Measurements from ENCODE around the gene ZBTB20. TPM values are rescaled to one million over a fixed set of nuclear protein-coding genes. Genes with fewer than 3 reads are reported as not detected.
A peak's percentile ranks its signal among the peaks of the same experiment; 100 is the strongest.

Gene ZBTB20
- total RNA-seq, 1 donor from 2014 or later: 21.4 TPM

- no peaks in the 10 kb centered on the region for H3K36me3 ChIP-seq (ENCODE audit: insufficient read depth, low read length)
- H3K27me3 ChIP-seq (ENCODE audit: insufficient read depth, low read length): no peaks in the 10 kb centered on the region
- DNase-seq (ENCODE audit: low read depth): no peak
- no peak overlapping the region for H3K27ac ChIP-seq (ENCODE audit: low read depth, low read length)
- H3K4me1 ChIP-seq (ENCODE audit: insufficient read depth, low read length): peaks cover 23% of the 10 kb centered on the region
- peaks cover 66% of the 10 kb centered on the region for H3K79me2 ChIP-seq (ENCODE audit: insufficient read depth, low read length)
- Mint-ChIP-seq H3K36me3 (ENCODE audit: low read depth, unreplicated experiment) (no peaks in the 10 kb centered on the region), H3K27ac (ENCODE audit: unreplicated experiment) (peak overlapping the region; percentile 8), H3K9me3 (ENCODE audit: unreplicated experiment) (no peaks in the 10 kb centered on the region), H3K4me1 (ENCODE audit: low read depth, unreplicated experiment) (peaks cover 26% of the 10 kb centered on the region), H3K27me3 (ENCODE audit: low read depth, unreplicated experiment) (no peaks in the 10 kb centered on the region), H3K4me3 (ENCODE audit: unreplicated experiment) (no peak overlapping the region)
- FAIRE-seq: no peak
- H2AFZ ChIP-seq (ENCODE audit: low read depth, low read length): no peak overlapping the region
- H3K4me3 ChIP-seq (ENCODE audit: insufficient read depth, low read depth, low read length): peak overlapping the region; percentile 31
- H3K9me3 ChIP-seq (ENCODE audit: insufficient read depth, low read depth, low read length): no peaks in the 10 kb centered on the region
- peaks cover 17% of the 10 kb centered on the region for H4K20me1 ChIP-seq (ENCODE audit: insufficient read depth, low read length)
- H3K4me2 ChIP-seq (ENCODE audit: low read length): peak overlapping the region; percentile 80
- no peak for TF ChIP-seq CTCF (IDR thresholded peaks at IDR 0.05; ENCODE audit: insufficient read depth, low read depth, low read length)
- TF ChIP-seq EZH2 (IDR thresholded peaks at IDR 0.05; ENCODE audit: insufficient read depth, low read length): no peak
- peak overlapping the region; percentile 66 for H3K9ac ChIP-seq (ENCODE audit: low read length)
Observed at GRCh38 chr3:114451051-114451451, 696.0 kb downstream of the ZBTB20 start.

DNA sequence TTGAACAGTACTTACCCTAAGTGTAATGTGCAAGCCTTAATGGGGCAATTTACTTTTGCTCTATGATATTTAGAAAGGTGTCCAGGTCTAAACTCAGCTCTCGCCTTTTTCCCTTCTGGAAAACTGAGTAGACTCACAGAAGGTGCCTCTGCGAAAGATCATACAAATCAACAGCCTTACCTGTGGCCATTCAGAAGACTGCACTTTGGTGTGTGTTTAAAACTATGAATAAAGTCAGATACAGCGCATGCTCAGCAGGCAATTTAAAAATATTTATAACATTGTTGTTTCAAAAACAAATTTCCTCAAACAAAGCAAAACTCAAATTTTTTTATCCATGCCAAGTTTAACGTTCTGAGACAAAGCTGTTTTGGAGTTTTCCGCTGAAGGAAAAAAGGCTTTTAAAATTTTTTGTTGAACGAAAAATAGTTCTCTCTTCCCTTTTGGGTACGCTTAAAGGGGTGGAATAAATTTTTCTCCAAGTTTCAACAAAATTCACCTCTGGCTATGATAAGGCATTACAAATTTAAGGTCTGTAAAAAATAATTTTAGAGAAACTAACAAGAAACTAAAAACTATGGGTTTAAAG is 697.0 kb downstream of the ZBTB20 start:
- Histone ChIP-seq H3K27me3 (ENCODE audit: insufficient read depth, low read length) (no peaks in the 10 kb centered on the region), H3K4me1 (ENCODE audit: insufficient read depth, low read length) (peaks cover 23% of the 10 kb centered on the region), H3K9ac (ENCODE audit: low read length) (peak overlapping the region; percentile 55), H4K20me1 (ENCODE audit: insufficient read depth, low read length) (peaks cover 10% of the 10 kb centered on the region), H3K4me2 (ENCODE audit: low read length) (peak overlapping the region; percentile 80), H2AFZ (ENCODE audit: low read depth, low read length) (no peak overlapping the region), H3K79me2 (ENCODE audit: insufficient read depth, low read length) (peaks cover 71% of the 10 kb centered on the region), H3K36me3 (ENCODE audit: insufficient read depth, low read length) (no peaks in the 10 kb centered on the region), H3K9me3 (ENCODE audit: insufficient read depth, low read depth, low read length) (no peaks in the 10 kb centered on the region), H3K27ac (ENCODE audit: low read depth, low read length) (peak overlapping the region; percentile 17), H3K4me3 (ENCODE audit: insufficient read depth, low read depth, low read length) (peak overlapping the region; percentile 37)
- Mint-ChIP-seq H3K9me3 (ENCODE audit: unreplicated experiment) (no peaks in the 10 kb centered on the region), H3K4me1 (ENCODE audit: low read depth, unreplicated experiment) (peaks cover 29% of the 10 kb centered on the region), H3K27me3 (ENCODE audit: low read depth, unreplicated experiment) (no peaks in the 10 kb centered on the region), H3K36me3 (ENCODE audit: low read depth, unreplicated experiment) (no peaks in the 10 kb centered on the region), H3K4me3 (ENCODE audit: unreplicated experiment) (no peak overlapping the region), H3K27ac (ENCODE audit: unreplicated experiment) (no peak overlapping the region)
- DNase-seq (ENCODE audit: low read depth) (no peak), FAIRE-seq (no peak)
- no peak for TF ChIP-seq EZH2 (IDR thresholded peaks at IDR 0.05; ENCODE audit: insufficient read depth, low read length)
- no peak for TF ChIP-seq CTCF (IDR thresholded peaks at IDR 0.05; ENCODE audit: insufficient read depth, low read depth, low read length)

DNA sequence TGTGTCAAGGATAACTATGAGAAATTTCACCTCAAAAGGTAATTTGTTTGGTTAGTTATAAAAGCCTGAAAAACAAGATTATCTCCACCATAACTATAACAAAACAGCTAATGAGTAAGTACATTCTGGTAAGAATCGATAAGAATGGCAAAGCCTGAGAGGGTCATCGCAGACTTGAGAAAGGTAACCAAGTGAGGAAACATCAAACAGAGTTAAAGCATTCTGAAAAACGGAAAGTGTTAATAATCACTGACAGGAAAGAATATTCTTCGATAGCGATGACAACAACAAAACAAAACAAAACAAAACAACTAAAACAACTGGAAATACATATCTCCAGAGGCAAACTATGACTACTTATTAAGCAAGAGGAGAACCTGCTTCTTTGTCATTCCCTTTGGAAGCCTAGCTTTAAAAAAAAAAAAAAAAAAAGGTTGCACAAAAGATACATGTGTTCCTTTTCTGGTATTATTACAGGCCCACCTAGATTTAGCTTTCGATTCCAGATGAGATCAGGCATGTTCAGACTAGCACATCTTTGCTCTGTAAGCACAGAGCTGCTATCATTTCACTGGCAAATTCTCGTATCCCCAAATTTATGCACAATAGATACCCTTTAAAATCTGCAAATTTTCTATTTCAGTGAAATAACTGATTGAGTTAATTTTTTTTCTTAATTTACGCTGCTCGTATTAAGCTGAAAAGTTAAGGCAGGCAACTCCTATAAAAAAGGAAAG is 697.6 kb downstream of the ZBTB20 start:
- no peak for FAIRE-seq
- H3K36me3 Mint-ChIP-seq (ENCODE audit: low read depth, unreplicated experiment): no peaks in the 10 kb centered on the region
- Histone ChIP-seq H3K9me3 (ENCODE audit: insufficient read depth, low read depth, low read length) (no peaks in the 10 kb centered on the region), H3K9ac (ENCODE audit: low read length) (peak overlapping the region; percentile 55), H4K20me1 (ENCODE audit: insufficient read depth, low read length) (peaks cover 9% of the 10 kb centered on the region), H3K36me3 (ENCODE audit: insufficient read depth, low read length) (no peaks in the 10 kb centered on the region), H2AFZ (ENCODE audit: low read depth, low read length) (no peak overlapping the region), H3K79me2 (ENCODE audit: insufficient read depth, low read length) (peaks cover 74% of the 10 kb centered on the region), H3K27ac (ENCODE audit: low read depth, low read length) (peak overlapping the region; percentile 17), H3K27me3 (ENCODE audit: insufficient read depth, low read length) (no peaks in the 10 kb centered on the region), H3K4me3 (ENCODE audit: insufficient read depth, low read depth, low read length) (peak overlapping the region; percentile 37), H3K4me1 (ENCODE audit: insufficient read depth, low read length) (peaks cover 19% of the 10 kb centered on the region), H3K4me2 (ENCODE audit: low read length) (peak overlapping the region; percentile 80)
- H3K4me1 Mint-ChIP-seq (ENCODE audit: low read depth, unreplicated experiment): peaks cover 32% of the 10 kb centered on the region
- no peaks in the 10 kb centered on the region for H3K27me3 Mint-ChIP-seq (ENCODE audit: low read depth, unreplicated experiment)
- no peak overlapping the region for H3K27ac Mint-ChIP-seq (ENCODE audit: unreplicated experiment)
- H3K4me3 Mint-ChIP-seq (ENCODE audit: unreplicated experiment): no peak overlapping the region
- TF ChIP-seq EZH2 (IDR thresholded peaks at IDR 0.05; ENCODE audit: insufficient read depth, low read length): no peak
- no peak for TF ChIP-seq CTCF (IDR thresholded peaks at IDR 0.05; ENCODE audit: insufficient read depth, low read depth, low read length)
- H3K9me3 Mint-ChIP-seq (ENCODE audit: unreplicated experiment): no peaks in the 10 kb centered on the region
- no peak for DNase-seq (ENCODE audit: low read depth)
